ENCODE data around the gene IFITM1. TPM values are rescaled to one million over a fixed set of nuclear protein-coding genes. Genes with fewer than 3 reads are reported as not detected.

IFITM1 gene
- total and polyA plus RNA-seq, 9 of the 15 experiments (the other 6 are each of a cell fraction or from before 2014, with no cell fraction given), result 691 to 5,579 (median 974) TPM

GRCh38 chr11:297586-298405 is 16.0 kb upstream of the IFITM1 start (continued):
- TF ChIP-seq CHD7 (IDR thresholded peaks at IDR 0.05; ENCODE audit: low read depth, low read length), result no peak
- no peak for TF ChIP-seq BCL6 (CRISPR knock-in tag; IDR thresholded peaks at IDR 0.05)
- TF ChIP-seq ETV6 (IDR thresholded peaks at IDR 0.05; ENCODE audit: borderline replicate concordance in 1 of 2, low read depth in 2 of 2, low read length in 1 of 2), result no peak
- TF ChIP-seq ETV6 (CRISPR knock-in tag; IDR thresholded peaks at IDR 0.05; ENCODE audit: borderline replicate concordance), result no peak
- TF ChIP-seq VEZF1 (CRISPR knock-in tag; IDR thresholded peaks at IDR 0.05), result peak; percentile 52
- no peak for TF ChIP-seq BRF2 (IDR thresholded peaks at IDR 0.05; ENCODE audit: borderline replicate concordance, insufficient read depth, insufficient read length)
- no peak for TF ChIP-seq XRCC3 (IDR thresholded peaks at IDR 0.05)
- no peak for TF ChIP-seq DEAF1 (CRISPR knock-in tag; IDR thresholded peaks at IDR 0.05)
- TF ChIP-seq IRF9 (tag; IDR thresholded peaks at IDR 0.05), result no peak

All from K562 (cell line).